Activated T-cell treated with anti-CD3 and anti-CD28 coated beads for 48 hours (primary cell): Measurements from ENCODE around the gene MFAP1.
"Not testable (repeated sequence)": the region's sequence is repeated elsewhere in the genome, so short reads cannot be mapped to it uniquely, and the experiment has no call there.

Experiments
- DNase-seq: peaks from one replicate; pipeline ENCODE4 v3.0.0-alpha.2; 2020; ENCODE audit warnings: low read depth

The MFAP1 gene, protein sequence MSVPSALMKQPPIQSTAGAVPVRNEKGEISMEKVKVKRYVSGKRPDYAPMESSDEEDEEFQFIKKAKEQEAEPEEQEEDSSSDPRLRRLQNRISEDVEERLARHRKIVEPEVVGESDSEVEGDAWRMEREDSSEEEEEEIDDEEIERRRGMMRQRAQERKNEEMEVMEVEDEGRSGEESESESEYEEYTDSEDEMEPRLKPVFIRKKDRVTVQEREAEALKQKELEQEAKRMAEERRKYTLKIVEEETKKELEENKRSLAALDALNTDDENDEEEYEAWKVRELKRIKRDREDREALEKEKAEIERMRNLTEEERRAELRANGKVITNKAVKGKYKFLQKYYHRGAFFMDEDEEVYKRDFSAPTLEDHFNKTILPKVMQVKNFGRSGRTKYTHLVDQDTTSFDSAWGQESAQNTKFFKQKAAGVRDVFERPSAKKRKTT

DNA sequence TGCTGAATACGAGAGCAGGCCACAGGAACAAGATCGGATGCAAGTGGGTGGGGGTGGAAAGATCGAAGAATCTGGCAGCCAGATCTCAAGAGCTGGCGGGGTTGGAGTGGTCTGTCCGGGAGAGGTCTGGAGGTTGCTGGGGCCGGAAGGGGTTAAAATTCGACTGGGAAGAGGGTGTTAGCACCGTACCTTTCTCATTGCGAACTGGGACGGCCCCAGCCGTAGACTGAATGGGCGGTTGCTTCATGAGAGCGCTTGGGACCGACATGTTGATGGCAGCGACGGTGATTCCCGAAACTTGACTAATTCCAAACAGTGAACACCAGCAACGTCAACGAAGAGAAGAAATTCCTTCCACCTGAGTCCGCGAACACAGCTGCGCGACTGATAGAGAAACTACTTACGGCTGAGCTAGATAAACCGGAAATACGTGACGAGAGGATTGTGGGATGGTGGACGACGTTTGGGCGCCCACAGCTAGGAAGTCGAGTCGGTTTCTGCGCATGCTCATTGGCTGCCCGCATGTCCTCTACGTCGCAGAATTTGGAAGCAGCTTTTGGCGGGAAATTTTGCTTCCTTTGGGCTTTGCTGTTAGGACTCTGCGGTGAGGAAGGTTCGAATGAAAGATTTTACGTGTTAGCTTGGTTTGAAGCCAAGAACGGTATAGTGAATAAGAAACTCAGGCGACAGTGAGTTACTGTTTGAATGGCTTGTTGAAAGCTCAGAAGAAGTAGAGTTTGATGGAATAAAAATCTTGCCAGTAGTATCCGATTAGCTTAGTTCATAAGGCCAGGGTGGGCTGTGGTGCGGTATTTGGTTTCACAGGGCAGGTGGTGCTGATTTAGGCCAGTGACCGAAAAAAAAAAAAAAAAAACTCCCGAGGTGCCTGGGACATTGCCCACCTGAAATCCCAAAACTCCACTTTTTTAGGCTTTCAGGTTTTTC lies at the start of gene MFAP1:
TSS of gene MFAP1 (minus strand) at position 389 of the 945 bp plus-strand sequence. CDS start at position 268, 121 bp downstream.
- peak; percentile 85 for DNase-seq

- DNase-seq = no peak
Observed at GRCh38 chr15:43873651-43874050, 49.2 kb upstream of the MFAP1 start.

DNA sequence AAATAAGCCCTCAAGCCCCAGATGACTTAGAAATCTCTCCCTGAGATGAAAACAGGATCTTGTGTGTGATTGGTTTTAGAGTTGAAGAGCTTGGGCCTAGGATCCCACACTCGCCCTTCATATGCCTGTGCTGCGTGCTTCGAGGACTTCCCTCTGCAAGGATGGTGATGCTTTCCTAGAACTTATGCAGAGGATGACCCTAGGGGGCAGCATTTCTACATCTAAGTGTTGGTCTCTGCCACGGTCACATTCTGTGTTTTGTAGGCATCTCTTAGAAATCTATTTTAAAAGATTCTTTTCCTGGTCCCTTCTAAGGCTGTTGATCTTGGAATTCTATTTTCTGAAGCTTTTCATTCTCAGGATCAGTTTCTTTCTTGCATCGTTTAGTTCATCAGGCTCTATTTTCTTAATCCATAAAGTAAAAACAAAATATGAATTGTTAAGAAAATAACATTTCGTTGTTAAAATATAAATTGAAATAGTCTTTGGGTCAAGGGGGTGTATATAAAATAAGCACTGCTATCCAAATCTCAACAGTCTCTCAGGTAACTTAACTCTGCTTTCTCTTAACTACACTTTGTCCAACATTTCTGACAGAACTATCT lies 48.0 kb upstream of the MFAP1 start:
- no peak for DNase-seq

DNA sequence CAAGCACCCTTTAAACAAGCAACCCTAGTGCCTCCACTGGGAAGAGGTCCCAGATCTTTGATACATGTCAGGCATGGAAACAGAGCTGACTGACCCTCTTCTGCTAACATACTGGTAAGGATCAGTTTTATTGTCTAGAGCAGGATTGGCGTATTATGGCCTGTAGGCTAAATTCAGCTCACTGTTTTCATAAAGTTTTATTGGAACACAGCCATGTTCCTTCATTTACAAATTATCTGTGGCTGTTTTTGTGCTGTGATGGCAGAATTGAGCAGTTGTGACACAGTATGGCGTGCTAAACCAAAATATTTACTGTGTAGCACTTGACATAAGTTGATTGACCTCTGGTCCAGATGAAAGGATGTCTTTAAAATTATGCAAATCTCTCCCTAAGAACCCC lies 47.3 kb upstream of the MFAP1 start:
- DNase-seq = no peak

DNA sequence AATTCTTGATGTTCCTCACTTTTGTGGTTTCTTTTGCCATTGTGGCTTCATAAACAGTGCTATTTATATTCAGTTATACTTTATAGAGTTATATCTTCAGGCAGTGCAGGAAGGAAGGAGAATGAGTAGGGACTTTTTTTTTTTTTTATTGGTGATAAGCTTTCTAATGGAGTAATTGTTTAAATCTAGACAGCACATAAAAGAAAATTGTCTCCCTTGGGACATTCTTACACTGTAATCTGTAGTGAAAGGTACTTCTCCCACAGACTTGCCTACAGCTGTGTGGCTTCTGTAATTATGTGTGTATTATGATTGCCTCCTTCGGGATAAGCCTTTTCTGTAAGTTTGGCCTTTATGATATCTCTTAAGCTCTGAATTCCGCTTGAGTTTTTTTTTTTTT lies 43.9 kb upstream of the MFAP1 start:
- no peak for DNase-seq

DNA sequence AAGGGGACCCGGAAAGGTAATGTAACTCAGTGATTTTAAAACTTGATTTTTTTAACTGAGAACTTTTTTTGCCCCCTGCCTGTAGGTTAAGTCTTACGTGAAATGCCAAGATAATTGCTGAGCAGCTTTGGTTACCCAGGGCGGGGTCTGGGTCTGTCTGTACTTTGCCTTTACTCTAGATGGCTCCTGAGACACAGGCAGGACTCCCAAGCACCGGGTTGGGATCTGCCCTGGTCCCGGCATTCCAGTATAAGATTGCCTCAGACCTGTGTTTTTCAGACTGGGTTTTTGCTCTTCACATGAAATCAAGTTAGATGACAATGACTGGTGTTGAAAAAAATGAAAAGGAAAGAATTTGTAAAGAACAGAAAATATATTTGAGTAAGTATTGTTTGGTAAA lies 42.6 kb upstream of the MFAP1 start:
- DNase-seq = no peak

DNA sequence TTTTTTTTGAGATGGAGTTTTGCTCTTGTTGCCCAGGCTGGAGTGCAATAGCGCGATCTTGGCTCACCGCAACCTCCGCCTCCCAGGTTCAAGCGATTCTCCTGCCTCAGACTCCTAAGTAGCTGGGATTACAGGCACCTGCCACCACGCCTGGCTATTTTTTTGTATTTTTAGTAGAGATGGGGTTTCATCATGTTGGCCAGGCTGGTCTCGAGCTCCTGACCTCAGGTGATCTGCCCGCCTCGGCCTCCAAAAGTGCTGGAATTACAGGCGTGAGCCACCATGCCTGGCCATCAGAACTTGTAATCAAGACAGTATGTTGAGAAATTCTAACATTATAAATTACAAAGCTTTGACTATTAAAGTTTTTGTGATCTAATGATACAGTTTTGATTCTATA lies 42.1 kb upstream of the MFAP1 start:
- not testable (repeated sequence) for DNase-seq

GRCh38 chr15:43859546-43859945 lies 35.1 kb upstream of the MFAP1 start:
- DNase-seq = no peak

- DNase-seq = no peak
Observed at GRCh38 chr15:43854801-43855200, 30.3 kb upstream of the MFAP1 start.

DNA sequence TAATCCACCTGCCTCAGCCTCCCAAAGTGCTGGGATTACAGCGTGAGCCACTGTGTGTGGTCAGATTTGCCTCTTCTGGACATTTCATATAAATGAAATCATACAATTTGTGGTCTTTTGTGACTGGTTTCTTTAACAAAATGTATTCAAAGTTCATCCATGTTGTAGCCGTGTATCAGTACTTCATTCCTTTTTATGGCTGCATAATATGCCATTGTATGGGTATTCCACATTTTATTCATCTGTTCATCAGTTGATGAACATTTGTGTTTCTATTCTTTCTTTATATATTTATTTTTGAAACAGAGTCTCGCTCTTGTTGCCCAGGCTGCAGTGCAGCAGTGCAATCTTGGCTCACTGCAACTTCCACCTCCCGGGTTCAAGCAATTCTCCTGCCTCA lies 28.1 kb upstream of the MFAP1 start:
- no peak for DNase-seq

DNA sequence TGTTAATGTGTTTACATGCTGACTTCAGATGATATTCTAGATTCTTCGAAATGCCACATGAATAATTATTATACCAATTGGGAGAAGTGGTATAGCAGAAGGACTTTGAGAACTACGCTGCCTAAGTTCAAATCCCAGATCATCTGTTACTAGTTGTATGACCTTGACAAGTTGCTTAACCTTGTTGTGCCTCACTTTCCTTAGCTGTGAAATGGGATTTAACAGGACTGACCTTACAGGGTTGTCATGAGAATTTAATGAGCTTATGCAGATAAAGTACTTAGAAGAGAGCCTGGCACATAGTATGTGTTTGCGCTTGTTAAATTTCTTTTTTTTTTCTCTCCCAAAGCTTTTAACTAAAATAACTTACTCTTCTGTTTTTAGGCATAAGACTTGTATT lies 26.8 kb upstream of the MFAP1 start:
- DNase-seq = no peak

- DNase-seq = no peak
Observed at GRCh38 chr15:43845421-43845820, 20.9 kb upstream of the MFAP1 start.

- DNase-seq = not testable (repeated sequence)
Observed at GRCh38 chr15:43832485-43832884, 8.0 kb upstream of the MFAP1 start.

- DNase-seq = not testable (repeated sequence)
Observed at GRCh38 chr15:43831519-43832052, 7.1 kb upstream of the MFAP1 start.

DNA sequence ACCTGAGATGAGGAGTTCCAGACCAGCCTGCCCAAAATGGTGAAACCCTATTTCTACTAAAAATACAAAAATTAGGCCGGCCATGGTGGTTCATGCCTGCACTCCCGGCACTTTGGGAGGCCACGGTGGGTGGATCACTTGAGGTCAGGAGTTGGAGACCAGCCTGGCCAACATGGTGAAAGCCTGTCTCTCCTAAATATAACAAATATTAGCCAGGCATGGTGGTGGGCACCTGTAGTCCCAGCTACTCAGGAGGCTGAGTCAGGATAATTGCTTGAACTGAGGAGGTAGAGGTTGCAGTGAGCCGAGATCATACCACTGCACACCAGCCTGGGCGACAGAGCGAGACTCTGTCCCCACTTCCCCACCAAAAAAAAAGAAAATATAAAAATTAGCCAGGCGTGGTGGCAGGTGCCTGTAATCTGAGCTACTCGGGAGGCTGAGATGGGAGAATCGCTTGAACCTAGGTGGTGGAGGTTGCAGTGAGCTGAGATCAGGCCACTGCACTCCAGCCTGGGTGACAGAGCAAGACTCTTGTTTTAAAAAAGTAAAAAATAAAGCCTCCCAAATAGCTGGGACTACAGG lies 6.3 kb upstream of the MFAP1 start:
- DNase-seq = not testable (repeated sequence)

DNA sequence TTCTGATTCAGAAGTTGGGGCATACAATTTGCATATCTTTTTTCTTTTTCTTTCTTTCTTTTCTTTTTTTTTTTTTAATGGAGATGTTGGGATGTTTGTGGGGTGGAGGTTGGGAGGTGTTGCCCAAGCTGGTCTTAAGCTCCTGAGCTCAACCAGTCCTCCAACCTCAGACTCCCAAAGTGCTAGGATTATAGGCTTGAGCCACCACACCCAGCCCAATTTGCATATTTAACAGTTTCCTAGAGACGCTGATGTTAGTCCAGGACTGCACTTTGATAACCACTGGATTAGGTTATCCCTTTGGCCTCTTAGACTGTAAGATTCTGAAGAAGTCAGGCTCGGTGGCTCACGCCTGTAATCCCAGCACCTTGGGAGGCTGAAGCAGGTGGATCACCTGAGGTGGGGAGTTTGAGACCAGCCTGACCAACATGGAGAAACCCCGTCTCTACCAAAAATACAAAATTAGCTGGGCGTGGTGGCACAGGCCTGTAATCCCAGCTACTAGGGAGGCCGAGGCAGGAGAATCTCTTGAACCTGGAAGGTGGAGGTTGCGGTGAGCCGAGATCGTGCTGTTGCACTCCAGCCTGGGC lies 5.6 kb upstream of the MFAP1 start:
- not testable (repeated sequence) for DNase-seq

- DNase-seq = no peak
Observed at GRCh38 chr15:43828061-43828657, 3.7 kb upstream of the MFAP1 start.

- peak; percentile 86 for DNase-seq
Observed at GRCh38 chr15:43826508-43827341, 2.2 kb upstream of the MFAP1 start, which contains the start of gene WDR76. TSS of gene WDR76 (plus strand) at chr15:43827002. CDS start at chr15:43827033, 31 bp downstream.

- no peak for DNase-seq
Observed at GRCh38 chr15:43826029-43826507, 1.6 kb upstream of the MFAP1 start.

DNA sequence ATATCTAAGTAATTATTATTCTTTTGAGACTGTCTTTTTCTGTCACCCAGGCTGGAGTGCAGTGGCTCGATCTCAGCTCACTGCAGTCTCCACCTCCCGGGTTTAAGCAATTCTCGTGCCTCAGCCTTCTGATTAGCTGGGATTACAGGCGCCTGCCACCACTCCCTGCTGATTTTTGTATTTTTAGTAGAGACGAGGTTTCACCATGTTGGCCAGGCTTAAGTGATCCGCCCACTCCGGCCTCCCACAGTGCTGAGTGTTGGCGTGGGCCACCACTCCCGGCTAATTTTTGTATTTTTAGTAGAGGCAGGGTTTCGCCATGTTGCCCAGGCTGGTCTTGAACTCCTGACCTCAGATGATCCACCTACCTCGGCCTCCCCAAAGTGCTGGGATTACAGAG lies 815 bp upstream of the MFAP1 start:
- not testable (repeated sequence) for DNase-seq
